OCI-LY3 (cell line): ENCODE measurements around the gene MARK1.

Experiments used
- EZH2phosphoT487 ChIP-seq: fragments of 200-600 bp; shearing (Covaris generic); IDR thresholded peaks from 2 replicates; pipeline ENCODE4 v1.6.1; 2018; ENCODE audit warnings: antibody characterized with exemption, mixed run types, low read depth
- TF ChIP-seq, protein P1 (sequence below): fragments of 200-600, 300-600 bp; sonication (generic); IDR thresholded peaks from 2 replicates; pipeline ENCODE4 v1.5.1; 2014; ENCODE audit warnings: antibody characterized with exemption, low read length, low read depth

DNA sequence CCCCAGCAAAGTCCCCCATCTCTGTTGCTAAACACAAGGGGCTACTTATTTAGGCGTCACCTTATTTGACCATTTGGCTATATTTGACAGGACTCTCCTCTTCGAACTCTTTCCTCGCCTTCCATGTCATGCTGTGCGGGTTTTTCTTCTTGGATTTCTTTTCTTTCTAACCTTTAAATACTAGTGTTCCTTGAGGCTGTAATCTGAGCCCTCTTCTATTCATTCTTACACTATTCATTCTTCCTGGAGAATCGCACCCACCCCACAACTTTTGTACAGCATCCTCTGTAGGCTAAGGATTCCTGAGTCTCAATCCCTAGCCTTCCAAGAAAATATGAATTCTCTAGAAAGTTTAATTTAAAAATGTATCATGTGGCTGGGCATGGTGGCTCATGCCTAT is 100.5 kb downstream of the MARK1 start:
- TF ChIP-seq, protein P1, sequence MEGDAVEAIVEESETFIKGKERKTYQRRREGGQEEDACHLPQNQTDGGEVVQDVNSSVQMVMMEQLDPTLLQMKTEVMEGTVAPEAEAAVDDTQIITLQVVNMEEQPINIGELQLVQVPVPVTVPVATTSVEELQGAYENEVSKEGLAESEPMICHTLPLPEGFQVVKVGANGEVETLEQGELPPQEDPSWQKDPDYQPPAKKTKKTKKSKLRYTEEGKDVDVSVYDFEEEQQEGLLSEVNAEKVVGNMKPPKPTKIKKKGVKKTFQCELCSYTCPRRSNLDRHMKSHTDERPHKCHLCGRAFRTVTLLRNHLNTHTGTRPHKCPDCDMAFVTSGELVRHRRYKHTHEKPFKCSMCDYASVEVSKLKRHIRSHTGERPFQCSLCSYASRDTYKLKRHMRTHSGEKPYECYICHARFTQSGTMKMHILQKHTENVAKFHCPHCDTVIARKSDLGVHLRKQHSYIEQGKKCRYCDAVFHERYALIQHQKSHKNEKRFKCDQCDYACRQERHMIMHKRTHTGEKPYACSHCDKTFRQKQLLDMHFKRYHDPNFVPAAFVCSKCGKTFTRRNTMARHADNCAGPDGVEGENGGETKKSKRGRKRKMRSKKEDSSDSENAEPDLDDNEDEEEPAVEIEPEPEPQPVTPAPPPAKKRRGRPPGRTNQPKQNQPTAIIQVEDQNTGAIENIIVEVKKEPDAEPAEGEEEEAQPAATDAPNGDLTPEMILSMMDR, result no peak
- no peak for TF ChIP-seq EZH2phosphoT487
